Skeletal muscle tissue (tissue), 5 donors: ENCODE measurements around the gene EPHB2. TPM values are rescaled to one million over a fixed set of nuclear protein-coding genes. Genes with fewer than 3 reads are reported as not detected.

Experiments
- H3K27ac ChIP-seq: one replicate; pipeline ENCODE4 v1.7.0; 2013; ENCODE audit warnings: mild to moderate bottlenecking, low read depth, low read length, inconsistent platforms
- H3K27me3 ChIP-seq, 3 donors: one replicate each; pipeline ENCODE4 v1.7.0; 2013; ENCODE audit warnings: low read length in 3 of 3; ENCODE audit not compliant: control insufficient read depth in 3 of 3, insufficient read depth in 3 of 3
- H3K36me3 ChIP-seq, 3 donors: one replicate each; pipeline ENCODE4 v1.7.0; 2013; ENCODE audit warnings: low read length in 3 of 3; ENCODE audit not compliant: control insufficient read depth in 3 of 3, insufficient read depth in 3 of 3
- H3K4me1 ChIP-seq, 3 donors: one replicate each; pipeline ENCODE4 v1.7.0; 2013; ENCODE audit warnings: low read length in 3 of 3, mild to moderate bottlenecking in 3 of 3; ENCODE audit not compliant: control insufficient read depth in 3 of 3, insufficient read depth in 3 of 3
- H3K4me3 ChIP-seq, 3 donors: one replicate each; pipeline ENCODE4 v1.7.0; 2013; ENCODE audit warnings: low read length in 3 of 3
- H3K9ac ChIP-seq, 3 donors: one replicate each; pipeline ENCODE4 v1.7.0; 2013; ENCODE audit warnings: low read length in 3 of 3, mild to moderate bottlenecking in 3 of 3, moderate library complexity in 2 of 3, low read depth in 1 of 3
- H3K9me3 ChIP-seq, 3 donors: one replicate each; pipeline ENCODE4 v1.7.0; 2013; ENCODE audit warnings: low read length in 3 of 3; ENCODE audit not compliant: control insufficient read depth in 3 of 3
- small RNA-seq: library from RNA; depleted of rRNA; stranded (forward); fragments of <200 nt; gene quantifications from one replicate; pipeline ENCODE3, GENCODE V24; 2014
- total RNA-seq: library from RNA; depleted of rRNA; stranded (reverse); fragments of >200 nt; gene quantifications from one replicate; pipeline ENCODE4 v1.2.3, GENCODE V29; 2014
- donor health status: Osteomylitis.

The EPHB2 gene
- total RNA-seq, 1 donor from 2014 or later: 13.0 TPM

DNA sequence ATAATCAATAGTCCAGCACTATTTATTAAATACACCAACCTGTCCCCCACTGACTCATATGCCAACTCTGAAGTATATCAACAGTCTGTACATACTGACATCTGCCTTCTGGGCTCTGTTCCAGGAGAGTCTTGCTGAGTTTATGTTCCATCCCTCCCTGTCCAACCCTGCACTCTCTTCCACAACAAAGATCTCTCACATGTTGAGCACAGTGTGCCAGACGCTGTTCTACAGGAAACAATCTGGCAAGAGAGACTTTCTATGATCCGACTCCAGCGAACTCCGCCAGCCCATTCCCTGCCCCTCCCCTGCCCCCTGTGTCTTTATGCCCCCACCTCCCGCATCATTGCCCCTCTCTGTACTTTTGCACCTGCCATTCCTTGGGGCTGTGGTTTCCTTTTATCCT is 258.7 kb downstream of the EPHB2 start:
- H3K9me3 ChIP-seq: peaks cover 0 to 7% (median 0%) of the 10 kb centered on the region in 3 donors
- H3K27ac ChIP-seq: no peak overlapping the region
- no peak overlapping the region for H3K9ac ChIP-seq
- no peaks in the 10 kb centered on the region for H3K36me3 ChIP-seq
- no peaks in the 10 kb centered on the region for H3K4me1 ChIP-seq
- peaks cover 27 to 42% (median 30%) of the 10 kb centered on the region in 3 donors for H3K27me3 ChIP-seq
- H3K4me3 ChIP-seq: no peak overlapping the region

DNA sequence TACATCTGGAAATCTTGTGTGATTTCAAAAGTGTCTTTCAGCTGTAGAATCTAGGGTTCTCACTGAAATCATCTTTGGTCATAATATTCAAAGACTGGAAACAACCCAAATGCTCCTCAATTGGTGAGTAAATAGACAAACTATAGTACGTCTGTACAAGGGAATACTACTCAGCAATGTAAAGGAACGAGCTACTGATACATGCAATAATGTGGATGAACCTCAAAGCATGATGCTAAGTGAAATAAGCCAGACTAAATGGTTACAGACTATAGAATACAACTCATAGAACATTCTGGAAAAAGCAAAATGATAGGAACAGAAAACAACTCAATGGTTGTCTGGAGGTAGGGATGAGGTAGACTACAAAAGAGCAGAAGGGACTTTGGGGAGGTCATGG is 259.5 kb downstream of the EPHB2 start:
- peaks cover 0 to 7% (median 0%) of the 10 kb centered on the region in 3 donors for H3K9me3 ChIP-seq

More for the DNA sequence above, 259.5 kb downstream of the EPHB2 start:
- Histone ChIP-seq H3K9ac (no peak overlapping the region), H3K27me3 (peaks cover 26 to 42% (median 27%) of the 10 kb centered on the region in 3 donors), H3K36me3 (no peaks in the 10 kb centered on the region), H3K4me3 (no peak overlapping the region), H3K4me1 (no peaks in the 10 kb centered on the region), H3K27ac (no peak overlapping the region)

Small RNA genes lying within 50 kb of the gene (small RNA-seq; reads per million reads assigned to genes)
- not detected for gene MIR4253
- gene MIR4684: not detected

Other genes starting within 250 kb of the EPHB2 start
- gene EPHA8, start 147.3 kb upstream of the EPHB2 start, total RNA-seq: not detected
- 50.6 TPM for gene C1QA, start 74.2 kb upstream of the EPHB2 start, total RNA-seq
- 30.3 TPM for gene C1QC, start 67.2 kb upstream of the EPHB2 start, total RNA-seq
- 18.3 TPM for gene C1QB, start 57.6 kb upstream of the EPHB2 start, total RNA-seq